GM19099 (cell line): ENCODE results near the gene NTM.

ENCODE experiments used
- POLR2A ChIP-seq: IDR thresholded peaks from 3 replicates; pipeline ENCODE4 v1.6.1; 2011; ENCODE audit warnings: low read depth; ENCODE audit not compliant: insufficient read length; ENCODE audit errors: extremely low read depth

The NTM gene

GRCh38 chr11:131392528-131393255 is 22.3 kb downstream of the NTM start:
- no peak for TF ChIP-seq POLR2A

DNA sequence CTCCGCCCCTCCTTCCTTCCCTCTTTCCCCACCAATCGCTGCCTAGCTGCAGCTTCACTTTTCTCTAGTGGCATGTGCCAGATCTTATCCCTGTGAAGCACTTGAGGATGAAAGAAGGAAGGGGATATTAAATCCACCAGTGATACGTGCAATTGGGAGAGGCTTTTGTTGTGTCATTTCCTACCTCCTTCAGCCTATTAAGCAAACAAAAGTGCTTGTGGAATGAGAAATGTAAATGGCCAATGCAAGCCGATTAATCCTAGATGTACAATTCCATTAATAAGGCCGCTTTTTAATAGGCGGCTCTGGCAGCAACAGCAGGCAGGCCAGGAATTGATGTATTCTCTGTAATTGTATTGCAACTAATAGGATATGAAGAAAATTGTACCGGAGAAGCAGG is 23.3 kb downstream of the NTM start:
- TF ChIP-seq POLR2A: no peak

- no peak for TF ChIP-seq POLR2A
These were observed 27.3 kb downstream of the NTM start for GRCh38 chr11:131397675-131398074.

- no peak for TF ChIP-seq POLR2A
These were observed 31.6 kb downstream of the NTM start for GRCh38 chr11:131402040-131402439.

- TF ChIP-seq POLR2A: no peak
These were observed 33.6 kb downstream of the NTM start for GRCh38 chr11:131404010-131404409.

DNA sequence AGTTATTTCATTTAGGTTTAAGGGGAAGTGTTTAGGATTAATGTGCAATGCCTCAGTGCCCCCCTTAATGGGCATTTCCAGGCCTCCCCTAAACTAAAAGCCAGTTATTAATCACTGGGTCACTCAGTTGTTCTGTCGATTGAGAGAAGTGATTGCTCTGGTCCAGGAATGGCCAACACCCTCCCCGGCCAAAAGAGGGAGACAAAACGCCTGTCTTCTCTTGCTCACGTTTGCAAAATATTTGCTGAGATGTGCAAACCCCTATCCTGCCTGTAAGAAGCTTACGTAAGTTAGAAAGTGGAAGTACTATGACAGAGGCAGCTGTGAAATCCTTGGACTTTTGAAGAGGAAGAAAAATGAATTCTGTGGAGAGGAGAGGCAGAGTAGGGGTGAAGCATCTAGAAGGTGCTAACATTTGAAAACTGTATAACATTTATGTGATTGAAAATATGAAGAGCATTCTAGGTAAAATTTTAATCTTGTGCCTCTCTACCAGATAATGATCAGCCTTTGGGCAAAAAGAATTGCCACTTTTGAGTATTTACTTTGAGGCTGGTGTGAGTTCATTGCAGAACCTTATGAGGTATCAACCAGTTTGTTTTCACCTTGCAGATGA is 37.7 kb downstream of the NTM start:
- no peak for TF ChIP-seq POLR2A

DNA sequence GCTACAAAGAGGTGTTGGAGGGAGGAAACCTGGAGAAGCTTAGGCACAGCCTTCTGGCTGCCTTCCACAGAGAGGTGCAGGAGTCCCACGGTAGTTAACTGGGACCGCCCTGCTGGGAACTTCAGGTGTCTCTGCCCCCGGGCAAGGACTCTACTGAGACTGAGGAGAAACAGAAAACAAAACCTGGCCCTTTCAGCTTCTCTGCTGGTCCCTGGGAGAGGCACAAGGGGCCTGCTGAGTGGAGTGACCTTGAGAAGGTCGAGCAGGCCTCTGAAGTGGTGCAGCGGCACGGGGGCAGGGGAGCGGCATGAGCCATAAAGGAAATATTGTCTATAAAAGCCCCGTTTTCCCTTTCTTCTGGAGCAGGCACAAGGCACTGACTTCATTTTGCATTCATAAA is 38.9 kb downstream of the NTM start:
- TF ChIP-seq POLR2A: no peak

DNA sequence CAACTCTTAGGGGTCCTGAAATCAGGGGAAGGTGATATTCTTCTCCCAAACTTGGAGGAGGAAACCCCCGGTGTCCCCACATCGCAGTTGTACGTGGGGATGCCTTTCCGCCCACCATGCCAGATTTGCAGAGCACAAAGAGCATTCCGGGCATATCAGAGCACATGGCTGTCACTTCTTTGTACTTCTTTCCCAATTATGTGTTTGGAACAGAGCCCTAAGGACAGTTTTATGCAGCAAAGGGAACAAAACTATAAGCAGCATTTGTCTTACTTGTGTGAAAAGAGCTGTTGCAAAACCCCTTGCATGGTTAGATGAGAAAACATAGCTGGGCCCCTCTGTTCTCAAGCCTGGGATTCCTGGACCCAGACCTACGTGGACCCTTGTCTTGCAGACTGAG is 41.2 kb downstream of the NTM start:
- no peak for TF ChIP-seq POLR2A

- no peak for TF ChIP-seq POLR2A
These were observed 41.6 kb downstream of the NTM start for GRCh38 chr11:131412061-131412460.

GRCh38 chr11:131413217-131413616 is 42.8 kb downstream of the NTM start:
- TF ChIP-seq POLR2A: no peak

GRCh38 chr11:131418189-131418588 is 47.8 kb downstream of the NTM start:
- no peak for TF ChIP-seq POLR2A

- TF ChIP-seq POLR2A: no peak
These were observed 50.8 kb downstream of the NTM start for GRCh38 chr11:131421066-131421855.

DNA sequence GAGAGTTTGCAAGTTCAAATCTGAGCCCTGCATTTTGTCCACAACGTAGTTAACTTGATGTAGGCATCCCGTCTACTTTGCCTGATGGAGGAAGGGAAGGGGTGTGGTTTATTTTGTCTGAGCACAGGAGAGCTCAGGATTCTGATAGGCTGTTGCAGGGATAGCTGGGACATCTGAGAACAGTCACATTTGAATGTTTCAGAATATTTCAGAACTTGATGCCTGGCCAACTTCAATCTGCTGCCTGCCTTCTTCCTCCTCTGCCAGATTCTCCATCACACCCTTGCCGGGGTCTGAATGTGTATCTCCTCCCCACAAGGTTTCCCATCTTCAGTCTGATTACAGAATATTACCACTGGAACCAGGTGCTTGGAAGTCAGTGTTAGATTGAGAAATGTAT is 51.6 kb downstream of the NTM start:
- TF ChIP-seq POLR2A: no peak

- no peak for TF ChIP-seq POLR2A
These were observed 52.1 kb downstream of the NTM start for GRCh38 chr11:131422496-131422895.

- no peak for TF ChIP-seq POLR2A
These were observed 53.3 kb downstream of the NTM start for GRCh38 chr11:131423688-131424087.

GRCh38 chr11:131425285-131425684 is 54.9 kb downstream of the NTM start:
- no peak for TF ChIP-seq POLR2A
